Calu3 (cell line): Measurements from ENCODE around the gene SOX2. TPM values are rescaled to one million over a fixed set of nuclear protein-coding genes. Genes with fewer than 3 reads are reported as not detected.

ENCODE experiments used
- BruUV-seq: library from RNA; stranded (reverse); fragments of 400-500 nt; replicated peaks from 2 replicates; lab custom pipeline; 2021; lab: Mats Ljungman, UMichigan
- CTCF ChIA-PET: fragments of 300-600 bp; sonication (Branson Sonifier 250); formaldehyde crosslinking; loops from one replicate; lab custom pipeline; 2022; ENCODE audit warnings: antibody characterized with exemption; lab: Charles Lee
- DNase-seq: peaks from one replicate; pipeline ENCODE4 v3.0.0; 2022
- H3K27ac Mint-ChIP-seq: one replicate; pipeline ENCODE4 v1.8.0; 2022; ENCODE audit warnings: mixed read lengths; ENCODE audit not compliant: unreplicated experiment
- H3K27me3 Mint-ChIP-seq: one replicate; pipeline ENCODE4 v1.8.0; 2022; ENCODE audit warnings: mixed read lengths; ENCODE audit not compliant: unreplicated experiment
- H3K36me3 Mint-ChIP-seq: one replicate; pipeline ENCODE4 v1.8.0; 2022; ENCODE audit warnings: mild to moderate bottlenecking, moderate library complexity, mixed read lengths; ENCODE audit not compliant: insufficient read depth, unreplicated experiment
- H3K4me1 Mint-ChIP-seq: one replicate; pipeline ENCODE4 v1.8.0; 2022; ENCODE audit warnings: mild to moderate bottlenecking, low read depth, mixed read lengths; ENCODE audit not compliant: unreplicated experiment
- H3K4me3 Mint-ChIP-seq: one replicate; pipeline ENCODE4 v1.8.0; 2022; ENCODE audit warnings: mild to moderate bottlenecking, low read depth, moderate library complexity, mixed read lengths; ENCODE audit not compliant: unreplicated experiment
- H3K9me3 Mint-ChIP-seq: one replicate; pipeline ENCODE4 v1.8.0; 2022; ENCODE audit warnings: low read depth, mixed read lengths; ENCODE audit not compliant: unreplicated experiment
- intact Hi-C: fragments of 100-400 bp; cut with micrococcal nuclease; formaldehyde crosslinking; loops from one replicate; pipeline ENCODE4 v1.10.0; 2022; ENCODE audit not compliant: unreplicated experiment
- total RNA-seq: library from RNA; stranded (reverse); gene quantifications from 2 replicates; pipeline ENCODE4 v1.2.3, GENCODE V29; 2022
- TF ChIP-seq, protein P1 (sequence below): fragments of 200-600 bp; IDR thresholded peaks from one replicate; pipeline ENCODE4 v1.8.0; 2022; ENCODE audit warnings: antibody characterized with exemption; ENCODE audit not compliant: unreplicated experiment

Gene SOX2
- total RNA-seq, 1 experiment from 2014 or later, result 0.19 TPM

DNA sequence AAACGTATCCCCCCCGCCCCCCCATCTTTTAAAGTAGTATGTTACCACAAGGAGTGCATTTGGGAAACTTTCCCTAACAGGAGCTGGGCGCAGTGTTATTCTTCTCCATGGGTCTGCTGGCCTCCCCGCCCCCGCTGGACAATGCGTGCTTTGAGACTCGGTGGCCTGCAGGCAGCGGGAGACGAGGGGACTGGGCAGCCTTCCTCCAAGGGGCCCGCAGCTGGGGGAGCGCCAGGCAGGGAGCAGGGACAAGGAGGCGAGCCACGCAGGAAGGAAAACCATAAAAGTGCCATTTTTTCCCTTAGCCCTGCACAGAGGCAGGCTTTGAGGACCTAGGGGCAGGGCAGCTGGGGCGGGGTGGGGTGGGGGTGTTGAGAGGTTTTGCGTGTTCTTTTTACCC, 14.1 kb downstream of the SOX2 start:
- CTCF ChIA-PET, result no interaction called here
- Mint-ChIP-seq H3K4me1 (no peaks in the 10 kb centered on the region), H3K4me3 (no peak overlapping the region), H3K27me3 (peaks cover 86% of the 10 kb centered on the region), H3K36me3 (no peaks in the 10 kb centered on the region), H3K9me3 (no peaks in the 10 kb centered on the region), H3K27ac (no peak overlapping the region)
- DNase-seq, result no peak
- intact Hi-C loops, result no loop called here
- TF ChIP-seq, protein P1, sequence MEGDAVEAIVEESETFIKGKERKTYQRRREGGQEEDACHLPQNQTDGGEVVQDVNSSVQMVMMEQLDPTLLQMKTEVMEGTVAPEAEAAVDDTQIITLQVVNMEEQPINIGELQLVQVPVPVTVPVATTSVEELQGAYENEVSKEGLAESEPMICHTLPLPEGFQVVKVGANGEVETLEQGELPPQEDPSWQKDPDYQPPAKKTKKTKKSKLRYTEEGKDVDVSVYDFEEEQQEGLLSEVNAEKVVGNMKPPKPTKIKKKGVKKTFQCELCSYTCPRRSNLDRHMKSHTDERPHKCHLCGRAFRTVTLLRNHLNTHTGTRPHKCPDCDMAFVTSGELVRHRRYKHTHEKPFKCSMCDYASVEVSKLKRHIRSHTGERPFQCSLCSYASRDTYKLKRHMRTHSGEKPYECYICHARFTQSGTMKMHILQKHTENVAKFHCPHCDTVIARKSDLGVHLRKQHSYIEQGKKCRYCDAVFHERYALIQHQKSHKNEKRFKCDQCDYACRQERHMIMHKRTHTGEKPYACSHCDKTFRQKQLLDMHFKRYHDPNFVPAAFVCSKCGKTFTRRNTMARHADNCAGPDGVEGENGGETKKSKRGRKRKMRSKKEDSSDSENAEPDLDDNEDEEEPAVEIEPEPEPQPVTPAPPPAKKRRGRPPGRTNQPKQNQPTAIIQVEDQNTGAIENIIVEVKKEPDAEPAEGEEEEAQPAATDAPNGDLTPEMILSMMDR, result no peak
- BruUV-seq, result no TSS peak

GRCh38 chr3:181726351-181727330, 14.9 kb downstream of the SOX2 start:
- TF ChIP-seq, protein P1, result no peak
- no peak overlapping the region for H3K27ac Mint-ChIP-seq
- no peak for DNase-seq
- H3K36me3 Mint-ChIP-seq, result no peaks in the 10 kb centered on the region
- intact Hi-C loops, result no loop called here
- BruUV-seq, result no TSS peak
- CTCF ChIA-PET, result interaction anchor here (0.6 to 0.7 kb wide), 2 partner anchors 247 to 698 kb away, joined by 5 read pairs; no protein-coding TSS in a partner anchor
- H3K9me3 Mint-ChIP-seq, result no peaks in the 10 kb centered on the region
- peaks cover 80% of the 10 kb centered on the region for H3K27me3 Mint-ChIP-seq
- peak overlapping the region; percentile 42 for H3K4me3 Mint-ChIP-seq
- H3K4me1 Mint-ChIP-seq, result no peaks in the 10 kb centered on the region

GRCh38 chr3:181727341-181728032, 15.8 kb downstream of the SOX2 start:
- Mint-ChIP-seq H3K36me3 (no peaks in the 10 kb centered on the region), H3K27me3 (peaks cover 71% of the 10 kb centered on the region), H3K9me3 (no peaks in the 10 kb centered on the region), H3K27ac (no peak overlapping the region), H3K4me3 (peak overlapping the region; percentile 42), H3K4me1 (no peaks in the 10 kb centered on the region)
- no peak for DNase-seq
- no TSS peak for BruUV-seq
- TF ChIP-seq, protein P1, result no peak
- CTCF ChIA-PET, result interaction anchor here (0.6 to 0.7 kb wide), 2 partner anchors 246 to 697 kb away, joined by 5 read pairs; no protein-coding TSS in a partner anchor
- intact Hi-C loops, result no loop called here

- Mint-ChIP-seq H3K4me3 (no peak overlapping the region), H3K9me3 (no peaks in the 10 kb centered on the region), H3K27ac (no peak overlapping the region), H3K36me3 (no peaks in the 10 kb centered on the region), H3K4me1 (no peaks in the 10 kb centered on the region), H3K27me3 (peaks cover 59% of the 10 kb centered on the region)
- CTCF ChIA-PET, result no interaction called here
- DNase-seq, result no peak
- intact Hi-C loops, result no loop called here
- BruUV-seq, result no TSS peak
- TF ChIP-seq, protein P1, result no peak
Observed at GRCh38 chr3:181728470-181729340, 17.0 kb downstream of the SOX2 start.
